ENCODE measurements around the gene DRAM2. TPM values are rescaled to one million over a fixed set of nuclear protein-coding genes. Genes with fewer than 3 reads are reported as not detected.

DRAM2 gene
- total and polyA plus RNA-seq, 7 experiments from 2014 or later, result 26.9 to 87.5 (median 47.4) TPM

- ATAC-seq (no peak), DNase-seq (no peak)
- intact Hi-C loops (cut with micrococcal nuclease), result loop anchor here (1.0 to 5.0 kb wide), 14 partner anchors 46 to 803 kb away; partner anchors contain the start of genes ATP5PB (in 2 of the 2), WDR77 (in 2 of the 2) and RBM15 (in 1 of the 2)
- Histone ChIP-seq H3K4me1 (ENCODE audit: control insufficient read depth in 2 of 2, insufficient read depth in 2 of 2, low read length in 2 of 2) (peaks cover 18 to 25% of the 10 kb centered on the region in 2 donors), H3K27ac (ENCODE audit: low read depth, low read length) (peak overlapping the region; percentile 93), H3K4me3 (ENCODE audit: low read length) (peak overlapping the region; percentile 91), H3K27me3 (ENCODE audit: control insufficient read depth in 2 of 2, insufficient read depth in 2 of 2, low read length in 2 of 2) (no peaks in the 10 kb centered on the region), H3K9me3 (ENCODE audit: control insufficient read depth in 2 of 3, low read length in 3 of 3) (no peaks in the 10 kb centered on the region), H3K36me3 (ENCODE audit: control insufficient read depth in 2 of 3, insufficient read depth in 3 of 3, low read length in 3 of 3) (peaks cover 0 to 21% (median 0%) of the 10 kb centered on the region in 3 experiments)
- Mint-ChIP-seq H3K27ac (peak overlapping the region; percentile 13 to 100 (median 92)), H3K36me3 (peaks cover 5 to 23% (median 14%) of the 10 kb centered on the region in 5 donors), H3K27me3 (no peaks in the 10 kb centered on the region), H3K4me1 (peaks cover 37 to 75% (median 55%) of the 10 kb centered on the region in 7 donors), H3K9me3 (no peaks in the 10 kb centered on the region), H3K4me3 (peak overlapping the region; percentile 87 to 100 (median 98))
- POLR2A ChIA-PET, result interaction anchor here (0.7 to 2.4 kb wide), 7 partner anchors 15 to 110 kb away, joined by 4 to 34 read pairs (median 4); no protein-coding TSS in a partner anchor
- CTCF ChIA-PET, result no interaction called here
Measured at GRCh38 chr1:111140680-111140967, 731 bp upstream of the DRAM2 start.

- peak; percentile 64 for ATAC-seq
- no peaks in the 10 kb centered on the region for H3K9me3 Mint-ChIP-seq
- POLR2A ChIA-PET, result interaction anchor here (0.6 to 2.7 kb wide), 32 partner anchors 9 to 352 kb away, joined by 3 to 34 read pairs (median 4); partner anchors contain the start of genes CHI3L2, DENND2D and LRIF1
- H3K4me3 ChIP-seq (ENCODE audit: low read length), result peak overlapping the region; percentile 91
- peak overlapping the region; percentile 93 for H3K27ac ChIP-seq (ENCODE audit: low read depth, low read length)
- no peaks in the 10 kb centered on the region for H3K9me3 ChIP-seq (ENCODE audit: control insufficient read depth in 2 of 3, low read length in 3 of 3)
- H3K27ac Mint-ChIP-seq, result peak overlapping the region; percentile 91 to 100 (median 97)
- peak overlapping the region; percentile 87 to 100 (median 98) for H3K4me3 Mint-ChIP-seq
- no peaks in the 10 kb centered on the region for H3K27me3 Mint-ChIP-seq
- CTCF ChIA-PET, result interaction anchor here (0.6 to 1.5 kb wide), 6 partner anchors 15 to 84 kb away, joined by 3 to 5 read pairs (median 3); no protein-coding TSS in a partner anchor
- H3K27me3 ChIP-seq (ENCODE audit: control insufficient read depth in 2 of 2, insufficient read depth in 2 of 2, low read length in 2 of 2), result no peaks in the 10 kb centered on the region
- H3K4me1 Mint-ChIP-seq, result peaks cover 41 to 73% (median 58%) of the 10 kb centered on the region in 7 donors
- H3K36me3 Mint-ChIP-seq, result peaks cover 8 to 29% (median 20%) of the 10 kb centered on the region in 5 donors
- DNase-seq, result peak in 8 of 9 donors; percentile 23 to 60 (median 35)
- intact Hi-C loops (cut with micrococcal nuclease), result loop anchor here in 1 of 2 donors (1.0 kb wide), 1 partner anchor 175 kb away; no protein-coding TSS in a partner anchor
- H3K36me3 ChIP-seq (ENCODE audit: control insufficient read depth in 2 of 3, insufficient read depth in 3 of 3, low read length in 3 of 3), result peaks cover 0 to 30% (median 0%) of the 10 kb centered on the region in 3 experiments
- H3K4me1 ChIP-seq (ENCODE audit: control insufficient read depth in 2 of 2, insufficient read depth in 2 of 2, low read length in 2 of 2), result peaks cover 18 to 22% of the 10 kb centered on the region in 2 donors
Measured at GRCh38 chr1:111139324-111139955, 453 bp downstream of the DRAM2 start.

GRCh38 chr1:111133866-111134265 is 6.0 kb downstream of the DRAM2 start:
- peaks cover 0 to 1% (median 0%) of the 10 kb centered on the region in 11 donors for H3K9me3 Mint-ChIP-seq
- peaks cover 25 to 55% (median 36%) of the 10 kb centered on the region in 7 donors for H3K4me1 Mint-ChIP-seq
- CTCF ChIA-PET, result no interaction called here
- peaks cover 4 to 40% (median 38%) of the 10 kb centered on the region in 5 donors for H3K36me3 Mint-ChIP-seq
- H3K27me3 Mint-ChIP-seq, result no peaks in the 10 kb centered on the region
- Histone ChIP-seq H3K4me3 (ENCODE audit: low read length) (no peak overlapping the region), H3K36me3 (ENCODE audit: control insufficient read depth in 2 of 3, insufficient read depth in 3 of 3, low read length in 3 of 3) (peaks cover 0 to 17% (median 0%) of the 10 kb centered on the region in 3 experiments), H3K4me1 (ENCODE audit: control insufficient read depth in 2 of 2, insufficient read depth in 2 of 2, low read length in 2 of 2) (peaks cover 3 to 4% of the 10 kb centered on the region in 2 donors), H3K27ac (ENCODE audit: low read depth, low read length) (no peak overlapping the region), H3K27me3 (ENCODE audit: control insufficient read depth in 2 of 2, insufficient read depth in 2 of 2, low read length in 2 of 2) (no peaks in the 10 kb centered on the region), H3K9me3 (ENCODE audit: control insufficient read depth in 2 of 3, low read length in 3 of 3) (no peaks in the 10 kb centered on the region)
- POLR2A ChIA-PET, result no interaction called here
- intact Hi-C loops (cut with micrococcal nuclease), result no loop called here
- DNase-seq, result no peak
- ATAC-seq, result no peak
- peak overlapping the region in 5 of 9 donors; percentile 7 to 73 (median 12) for H3K27ac Mint-ChIP-seq
- H3K4me3 Mint-ChIP-seq, result no peak overlapping the region

- H3K36me3 Mint-ChIP-seq, result peaks cover 8 to 52% (median 42%) of the 10 kb centered on the region in 5 donors
- no peaks in the 10 kb centered on the region for H3K27me3 ChIP-seq (ENCODE audit: control insufficient read depth in 2 of 2, insufficient read depth in 2 of 2, low read length in 2 of 2)
- no peak for DNase-seq
- intact Hi-C loops (cut with micrococcal nuclease), result no loop called here
- CTCF ChIA-PET, result no interaction called here
- ATAC-seq, result no peak
- peaks cover 24 to 49% (median 39%) of the 10 kb centered on the region in 7 donors for H3K4me1 Mint-ChIP-seq
- peaks cover 0 to 1% (median 0%) of the 10 kb centered on the region in 11 donors for H3K9me3 Mint-ChIP-seq
- no peak overlapping the region for H3K4me3 Mint-ChIP-seq
- H3K9me3 ChIP-seq (ENCODE audit: control insufficient read depth in 2 of 3, low read length in 3 of 3), result no peaks in the 10 kb centered on the region
- H3K4me1 ChIP-seq (ENCODE audit: control insufficient read depth in 2 of 2, insufficient read depth in 2 of 2, low read length in 2 of 2), result no peaks in the 10 kb centered on the region
- peaks cover 0 to 19% (median 3%) of the 10 kb centered on the region in 3 experiments for H3K36me3 ChIP-seq (ENCODE audit: control insufficient read depth in 2 of 3, insufficient read depth in 3 of 3, low read length in 3 of 3)
- no peak overlapping the region for H3K27ac ChIP-seq (ENCODE audit: low read depth, low read length)
- peak overlapping the region in 2 of 9 donors; percentile 2 to 42 for H3K27ac Mint-ChIP-seq
- POLR2A ChIA-PET, result interaction anchor here (0.6 to 0.7 kb wide), 2 partner anchors 17 to 89 kb away, joined by 3 to 7 read pairs; no protein-coding TSS in a partner anchor
- H3K27me3 Mint-ChIP-seq, result no peaks in the 10 kb centered on the region
- H3K4me3 ChIP-seq (ENCODE audit: low read length), result no peak overlapping the region
Measured at GRCh38 chr1:111131693-111132092, 8.2 kb downstream of the DRAM2 start.

- Mint-ChIP-seq H3K27me3 (no peaks in the 10 kb centered on the region), H3K4me1 (peaks cover 22 to 41% (median 34%) of the 10 kb centered on the region in 7 donors), H3K36me3 (peaks cover 7 to 54% (median 36%) of the 10 kb centered on the region in 5 donors), H3K4me3 (no peak overlapping the region), H3K27ac (peak overlapping the region in 2 of 9 donors; percentile 9 to 41), H3K9me3 (peaks cover 0 to 1% (median 0%) of the 10 kb centered on the region in 11 donors)
- intact Hi-C loops (cut with micrococcal nuclease), result no loop called here
- Histone ChIP-seq H3K9me3 (ENCODE audit: control insufficient read depth in 2 of 3, low read length in 3 of 3) (no peaks in the 10 kb centered on the region), H3K27me3 (ENCODE audit: control insufficient read depth in 2 of 2, insufficient read depth in 2 of 2, low read length in 2 of 2) (no peaks in the 10 kb centered on the region), H3K4me1 (ENCODE audit: control insufficient read depth in 2 of 2, insufficient read depth in 2 of 2, low read length in 2 of 2) (no peaks in the 10 kb centered on the region), H3K27ac (ENCODE audit: low read depth, low read length) (no peak overlapping the region), H3K36me3 (ENCODE audit: control insufficient read depth in 2 of 3, insufficient read depth in 3 of 3, low read length in 3 of 3) (peaks cover 0 to 8% (median 3%) of the 10 kb centered on the region in 3 experiments), H3K4me3 (ENCODE audit: low read length) (no peak overlapping the region)
- no peak for DNase-seq
- no peak for ATAC-seq
- CTCF ChIA-PET, result interaction anchor here (0.6 kb wide), 1 partner anchor 190 kb away, joined by 3 read pairs; no protein-coding TSS in a partner anchor
- POLR2A ChIA-PET, result no interaction called here
Measured at GRCh38 chr1:111129376-111129775, 10.5 kb downstream of the DRAM2 start.

GRCh38 chr1:111127923-111128643 is 11.8 kb downstream of the DRAM2 start:
- ChIA-PET POLR2A (interaction anchor here (0.7 to 1.6 kb wide), 2 partner anchors 11 to 98 kb away, joined by 3 to 4 read pairs; partner anchors contain the start of genes CEPT1 and DRAM2), CTCF (interaction anchor here (0.7 kb wide), 1 partner anchor 64 kb away, joined by 4 read pairs; no protein-coding TSS in a partner anchor)
- Histone ChIP-seq H3K9me3 (ENCODE audit: control insufficient read depth in 2 of 3, low read length in 3 of 3) (no peaks in the 10 kb centered on the region), H3K4me3 (ENCODE audit: low read length) (no peak overlapping the region), H3K36me3 (ENCODE audit: control insufficient read depth in 2 of 3, insufficient read depth in 3 of 3, low read length in 3 of 3) (peaks cover 0 to 18% (median 3%) of the 10 kb centered on the region in 3 experiments), H3K4me1 (ENCODE audit: control insufficient read depth in 2 of 2, insufficient read depth in 2 of 2, low read length in 2 of 2) (no peaks in the 10 kb centered on the region), H3K27me3 (ENCODE audit: control insufficient read depth in 2 of 2, insufficient read depth in 2 of 2, low read length in 2 of 2) (no peaks in the 10 kb centered on the region), H3K27ac (ENCODE audit: low read depth, low read length) (no peak overlapping the region)
- Mint-ChIP-seq H3K27ac (peak overlapping the region in 3 of 9 donors; percentile 6 to 58 (median 53)), H3K36me3 (peaks cover 11 to 60% (median 43%) of the 10 kb centered on the region in 5 donors), H3K4me3 (peak overlapping the region in 2 of 10 donors; percentile 4 to 43), H3K9me3 (peaks cover 0 to 1% (median 0%) of the 10 kb centered on the region in 11 donors), H3K27me3 (no peaks in the 10 kb centered on the region), H3K4me1 (peaks cover 19 to 38% (median 29%) of the 10 kb centered on the region in 7 donors)
- ATAC-seq (peak; percentile 76), DNase-seq (no peak)
- intact Hi-C loops (cut with micrococcal nuclease), result no loop called here
